Activated CD4-positive, alpha-beta memory T cell treated with anti-CD3 and anti-CD28 coated beads, Interleukin-2, amount 10 ng/mL, durations not matched to agents 7 days and 5 days (primary cell): ENCODE results near the gene CD27. TPM values are rescaled to one million over a fixed set of nuclear protein-coding genes. Genes with fewer than 3 reads are reported as not detected.

ENCODE experiments used
- CTCF ChIA-PET: fragments of 350-600 bp; sonication (Branson Sonifier 250); formaldehyde crosslinking; loops from one replicate; lab custom pipeline; 2021; ENCODE audit warnings: antibody characterized with exemption, inconsistent platforms; lab: Charles Lee
- POLR2A ChIA-PET: fragments of 350-600 bp; sonication (Branson Sonifier 250); formaldehyde crosslinking; loops from one replicate; lab custom pipeline; 2021; ENCODE audit warnings: antibody characterized with exemption; lab: Charles Lee
- DNase-seq: peaks from one replicate; pipeline ENCODE4 v3.0.0-alpha.2; 2020
- H3K27ac Mint-ChIP-seq: one replicate; pipeline ENCODE4 v1.8.0; 2021; ENCODE audit warnings: mild to moderate bottlenecking, mixed read lengths
- H3K27me3 Mint-ChIP-seq: one replicate; pipeline ENCODE4 v1.8.0; 2021; ENCODE audit warnings: mixed read lengths
- H3K36me3 Mint-ChIP-seq: one replicate; pipeline ENCODE4 v1.8.0; 2021; ENCODE audit warnings: low read depth, mixed read lengths
- H3K4me1 Mint-ChIP-seq: one replicate; pipeline ENCODE4 v1.8.0; 2021; ENCODE audit warnings: mixed read lengths
- H3K4me3 Mint-ChIP-seq: one replicate; pipeline ENCODE4 v1.8.0; 2021; ENCODE audit warnings: mild to moderate bottlenecking, mixed read lengths
- H3K9me3 Mint-ChIP-seq: one replicate; pipeline ENCODE4 v1.8.0; 2021; ENCODE audit warnings: mixed read lengths
- total RNA-seq, 2 experiments: library from RNA; stranded (reverse); gene quantifications; one replicate each; pipeline ENCODE4 v1.2.3, GENCODE V29; 2021

CD27 gene
- total RNA-seq, 2 experiments from 2014 or later, result 39.9 to 43.4 TPM

GRCh38 chr12:6438345-6438744 lies 6.4 kb upstream of the CD27 start:
- no peaks in the 10 kb centered on the region for H3K36me3 Mint-ChIP-seq
- H3K4me1 Mint-ChIP-seq, result peaks cover 24% of the 10 kb centered on the region
- ChIA-PET POLR2A (interaction anchor here (0.6 to 3.3 kb wide), 7 partner anchors 9 to 99 kb away, joined by 3 to 21 read pairs (median 4); partner anchors contain the start of genes MRPL51 and TAPBPL), CTCF (interaction anchor here (0.7 to 1.7 kb wide), 4 partner anchors 10 to 114 kb away, joined by 3 to 6 read pairs (median 5); no protein-coding TSS in a partner anchor)
- no peak for DNase-seq
- H3K9me3 Mint-ChIP-seq, result no peaks in the 10 kb centered on the region
- H3K4me3 Mint-ChIP-seq, result no peak overlapping the region
- H3K27me3 Mint-ChIP-seq, result no peaks in the 10 kb centered on the region
- H3K27ac Mint-ChIP-seq, result no peak overlapping the region

- Mint-ChIP-seq H3K4me3 (no peak overlapping the region), H3K9me3 (no peaks in the 10 kb centered on the region), H3K27me3 (no peaks in the 10 kb centered on the region), H3K4me1 (peaks cover 28% of the 10 kb centered on the region), H3K27ac (no peak overlapping the region), H3K36me3 (peaks cover 9% of the 10 kb centered on the region)
- POLR2A ChIA-PET, result interaction anchor here (3.1 to 3.3 kb wide), 2 partner anchors 11 to 22 kb away, joined by 21 read pairs; partner anchors contain the start of gene TAPBPL
- CTCF ChIA-PET, result interaction anchor here (0.7 kb wide), 1 partner anchor 23 kb away, joined by 3 read pairs; no protein-coding TSS in a partner anchor
- no peak for DNase-seq
These were observed 4.4 kb upstream of the CD27 start for GRCh38 chr12:6440391-6440790.

GRCh38 chr12:6442836-6443235 lies 1.9 kb upstream of the CD27 start:
- Mint-ChIP-seq H3K9me3 (no peaks in the 10 kb centered on the region), H3K27me3 (no peaks in the 10 kb centered on the region), H3K4me3 (no peak overlapping the region), H3K27ac (peak overlapping the region; percentile 9), H3K4me1 (peaks cover 51% of the 10 kb centered on the region), H3K36me3 (peaks cover 26% of the 10 kb centered on the region)
- CTCF ChIA-PET, result interaction anchor here (2.1 to 2.8 kb wide), 3 partner anchors 18 to 28 kb away, joined by 5 to 19 read pairs (median 6); partner anchors contain the start of gene VAMP1
- DNase-seq, result no peak
- POLR2A ChIA-PET, result interaction anchor here (0.6 to 21.3 kb wide), 10 partner anchors 8 to 424 kb away, joined by 3 to 298 read pairs (median 8); partner anchors contain the start of genes TAPBPL, TPI1 and VAMP1

- CTCF ChIA-PET, result interaction anchor here (0.9 to 2.8 kb wide), 5 partner anchors 17 to 27 kb away, joined by 3 to 19 read pairs (median 5); partner anchors contain the start of gene VAMP1
These were observed 1.3 kb upstream of the CD27 start for GRCh38 chr12:6443361-6443983.

GRCh38 chr12:6444031-6444430 lies 724 bp upstream of the CD27 start:
- ChIA-PET CTCF (interaction anchor here (0.7 to 2.8 kb wide), 5 partner anchors 17 to 21 kb away, joined by 3 to 19 read pairs (median 3); no protein-coding TSS in a partner anchor), POLR2A (interaction anchor here (0.7 to 21.3 kb wide), 12 partner anchors 8 to 280 kb away, joined by 3 to 298 read pairs (median 6); partner anchors contain the start of genes COPS7A, GAPDH, TAPBPL and VAMP1)
- H3K4me3 Mint-ChIP-seq, result peak overlapping the region; percentile 21
- DNase-seq, result no peak
- no peaks in the 10 kb centered on the region for H3K27me3 Mint-ChIP-seq
- no peaks in the 10 kb centered on the region for H3K9me3 Mint-ChIP-seq
- H3K4me1 Mint-ChIP-seq, result peaks cover 53% of the 10 kb centered on the region
- peaks cover 31% of the 10 kb centered on the region for H3K36me3 Mint-ChIP-seq
- H3K27ac Mint-ChIP-seq, result peak overlapping the region; percentile 71

More at GRCh38 chr12:6443361-6443983, 1.3 kb upstream of the CD27 start:
- peak overlapping the region; percentile 71 for H3K27ac Mint-ChIP-seq
- POLR2A ChIA-PET, result interaction anchor here (0.6 to 21.3 kb wide), 13 partner anchors 8 to 424 kb away, joined by 3 to 298 read pairs (median 5); partner anchors contain the start of genes COPS7A, GAPDH, TAPBPL and TPI1
- peak overlapping the region; percentile 38 for H3K4me3 Mint-ChIP-seq
- no peaks in the 10 kb centered on the region for H3K9me3 Mint-ChIP-seq
- peaks cover 31% of the 10 kb centered on the region for H3K36me3 Mint-ChIP-seq
- H3K4me1 Mint-ChIP-seq, result peaks cover 54% of the 10 kb centered on the region
- no peaks in the 10 kb centered on the region for H3K27me3 Mint-ChIP-seq
- DNase-seq, result no peak

GRCh38 chr12:6450091-6450868 lies 5.5 kb downstream of the CD27 start:
- DNase-seq, result no peak
- Mint-ChIP-seq H3K27ac (peak overlapping the region; percentile 97), H3K4me1 (peaks cover 79% of the 10 kb centered on the region), H3K9me3 (no peaks in the 10 kb centered on the region), H3K27me3 (no peaks in the 10 kb centered on the region), H3K36me3 (peaks cover 77% of the 10 kb centered on the region), H3K4me3 (peak overlapping the region; percentile 99)
- CTCF ChIA-PET, result interaction anchor here (0.8 to 4.2 kb wide), 9 partner anchors 11 to 127 kb away, joined by 3 to 36 read pairs (median 9); partner anchors contain the start of gene VAMP1
- POLR2A ChIA-PET, result interaction anchor here (1.4 to 21.3 kb wide), 10 partner anchors 7 to 493 kb away, joined by 4 to 298 read pairs (median 20); partner anchors contain the start of genes C12orf57, COPS7A, MRPL51 and RNU7-1

- Mint-ChIP-seq H3K9me3 (no peaks in the 10 kb centered on the region), H3K27ac (peak overlapping the region; percentile 97), H3K4me1 (peaks cover 76% of the 10 kb centered on the region), H3K4me3 (peak overlapping the region; percentile 99), H3K27me3 (no peaks in the 10 kb centered on the region), H3K36me3 (peaks cover 76% of the 10 kb centered on the region)
- CTCF ChIA-PET, result interaction anchor here (0.8 to 4.2 kb wide), 12 partner anchors 11 to 131 kb away, joined by 3 to 36 read pairs (median 6); partner anchors contain the start of gene VAMP1
- POLR2A ChIA-PET, result interaction anchor here (0.9 to 21.3 kb wide), 16 partner anchors 8 to 493 kb away, joined by 3 to 298 read pairs (median 10); partner anchors contain the start of genes C12orf57, COPS7A, GAPDH and MRPL51
- no peak for DNase-seq
These were observed 6.2 kb downstream of the CD27 start for GRCh38 chr12:6450869-6451347.

GRCh38 chr12:6451348-6452244 lies 6.8 kb downstream of the CD27 start, which contains the start of gene TAPBPL:
TSS of gene TAPBPL (plus strand) at chr12:6452042. CDS start at chr12:6452249, 207 bp downstream.
- H3K9me3 Mint-ChIP-seq, result no peaks in the 10 kb centered on the region
- POLR2A ChIA-PET, result interaction anchor here (0.8 to 21.3 kb wide), 22 partner anchors 8 to 492 kb away, joined by 3 to 298 read pairs (median 8); partner anchors contain the start of genes C12orf57, COPS7A, GAPDH and MRPL51
- H3K4me3 Mint-ChIP-seq, result peak within 1 kb of the TSS; percentile 99
- DNase-seq, result peak; percentile 83
- H3K27me3 Mint-ChIP-seq, result no peaks in the 10 kb centered on the region
- CTCF ChIA-PET, result interaction anchor here (0.6 to 4.2 kb wide), 15 partner anchors 10 to 132 kb away, joined by 3 to 36 read pairs (median 4); partner anchors contain the start of gene VAMP1
- peaks cover 71% of the 10 kb centered on the region for H3K4me1 Mint-ChIP-seq
- H3K36me3 Mint-ChIP-seq, result peaks cover 77% of the 10 kb centered on the region
- H3K27ac Mint-ChIP-seq, result peak within 1 kb of the TSS; percentile 97

GRCh38 chr12:6452245-6452943 lies 7.6 kb downstream of the CD27 start:
- Mint-ChIP-seq H3K4me1 (peaks cover 70% of the 10 kb centered on the region), H3K36me3 (peaks cover 75% of the 10 kb centered on the region), H3K4me3 (peak overlapping the region; percentile 99), H3K27me3 (no peaks in the 10 kb centered on the region), H3K27ac (peak overlapping the region; percentile 97), H3K9me3 (no peaks in the 10 kb centered on the region)
- ChIA-PET POLR2A (interaction anchor here (0.8 to 21.3 kb wide), 20 partner anchors 8 to 491 kb away, joined by 3 to 298 read pairs (median 8); partner anchors contain the start of genes C12orf57, COPS7A, GAPDH and MRPL51), CTCF (interaction anchor here (0.9 to 4.2 kb wide), 9 partner anchors 9 to 116 kb away, joined by 3 to 36 read pairs (median 9); partner anchors contain the start of gene VAMP1)
- DNase-seq, result no peak

GRCh38 chr12:6452944-6453630 lies 8.3 kb downstream of the CD27 start:
- POLR2A ChIA-PET, result interaction anchor here (1.0 to 21.3 kb wide), 13 partner anchors 9 to 130 kb away, joined by 3 to 298 read pairs (median 20); partner anchors contain the start of genes MRPL51 and VAMP1
- CTCF ChIA-PET, result interaction anchor here (1.2 to 4.2 kb wide), 4 partner anchors 8 to 117 kb away, joined by 3 to 36 read pairs (median 21); no protein-coding TSS in a partner anchor
- H3K36me3 Mint-ChIP-seq, result peaks cover 75% of the 10 kb centered on the region
- no peaks in the 10 kb centered on the region for H3K9me3 Mint-ChIP-seq
- peaks cover 64% of the 10 kb centered on the region for H3K4me1 Mint-ChIP-seq
- H3K27me3 Mint-ChIP-seq, result no peaks in the 10 kb centered on the region
- peak overlapping the region; percentile 97 for H3K27ac Mint-ChIP-seq
- DNase-seq, result peak; percentile 56
- peak overlapping the region; percentile 99 for H3K4me3 Mint-ChIP-seq
